NCI-H446 treated with DMSO at 0.1 percent for 48 hours (cell line): ENCODE results near the gene KLF16.
"Not testable (repeated sequence)": the region's sequence is repeated elsewhere in the genome, so short reads cannot be mapped to it uniquely, and the experiment has no call there.

Experiments used
- DNase-seq: peaks from one replicate; lab custom pipeline; 2025; lab: John Stamatoyannopoulos, UW

Gene KLF16

DNA sequence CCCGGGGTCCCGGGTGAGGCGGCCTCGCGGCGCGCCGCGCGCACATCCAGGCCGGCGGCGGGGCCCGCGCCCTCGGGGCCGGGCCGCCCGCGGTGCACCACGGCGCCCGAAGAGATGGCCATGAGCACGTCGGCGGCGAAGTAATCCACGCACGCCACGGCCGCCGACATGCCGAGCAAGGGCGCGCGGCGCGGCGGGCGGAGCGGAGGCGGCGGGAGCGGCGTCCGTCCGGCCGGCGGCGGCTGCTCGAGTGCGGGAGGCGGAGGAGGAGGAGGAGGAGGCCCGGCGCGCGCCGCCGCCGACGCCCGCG is at the start of gene KLF16:
Gene KLF16, minus strand, starts transcription at position 252 of the 310 bp plus-strand sequence. Its CDS starts 82 bp downstream, at position 170.
- no peak for DNase-seq

DNA sequence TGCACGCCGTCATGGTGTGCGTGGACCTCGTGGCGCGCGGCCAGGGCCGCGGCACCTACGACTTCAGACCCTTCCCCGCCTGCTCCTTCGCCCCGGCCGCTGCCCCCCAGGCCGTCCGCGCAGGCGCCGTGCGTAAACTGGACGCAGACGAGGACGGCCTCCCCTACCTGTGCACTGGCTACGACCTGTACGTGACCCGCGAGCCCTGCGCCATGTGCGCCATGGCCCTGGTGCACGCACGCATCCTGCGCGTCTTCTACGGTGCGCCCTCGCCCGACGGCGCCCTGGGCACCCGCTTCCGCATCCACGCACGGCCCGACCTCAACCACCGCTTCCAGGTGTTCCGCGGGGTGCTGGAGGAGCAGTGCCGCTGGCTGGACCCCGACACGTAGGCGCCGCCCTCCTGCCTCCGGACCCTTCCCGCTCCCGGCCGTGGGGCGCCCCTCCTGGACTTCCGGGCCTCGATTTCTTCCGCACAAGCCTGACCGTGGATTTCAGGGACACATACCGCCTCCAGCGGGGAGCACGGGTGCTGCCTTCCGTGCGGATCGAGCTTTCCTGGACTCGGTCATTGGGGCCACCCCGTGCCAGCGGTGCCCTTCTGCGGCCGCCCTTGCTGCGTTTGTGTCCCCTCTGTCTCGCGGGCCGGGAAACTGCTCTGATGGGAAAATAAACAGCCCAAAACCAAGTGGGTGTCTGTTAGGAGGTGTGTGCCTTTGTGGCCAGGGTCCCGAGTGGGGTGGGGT is 49.6 kb upstream of the KLF16 start:
- no peak for DNase-seq

DNA sequence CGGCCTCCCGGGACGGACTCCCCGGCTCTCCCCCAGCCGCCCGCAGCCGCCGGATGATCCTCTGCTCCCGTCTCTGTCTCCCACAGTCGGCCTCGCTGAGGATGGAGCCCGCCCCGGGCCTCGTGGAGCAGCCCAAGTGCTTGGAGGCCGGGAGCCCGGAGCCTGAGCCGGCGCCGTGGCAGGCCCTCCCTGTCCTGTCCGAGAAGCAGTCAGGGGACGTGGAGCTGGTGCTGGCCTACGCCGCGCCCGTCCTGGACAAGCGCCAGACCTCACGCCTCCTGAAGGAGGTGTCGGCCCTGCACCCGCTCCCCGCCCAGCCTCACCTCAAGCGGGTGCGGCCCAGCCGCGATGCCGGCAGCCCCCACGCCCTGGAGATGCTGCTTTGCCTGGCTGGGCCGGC is 48.6 kb upstream of the KLF16 start:
- DNase-seq: no peak

DNA sequence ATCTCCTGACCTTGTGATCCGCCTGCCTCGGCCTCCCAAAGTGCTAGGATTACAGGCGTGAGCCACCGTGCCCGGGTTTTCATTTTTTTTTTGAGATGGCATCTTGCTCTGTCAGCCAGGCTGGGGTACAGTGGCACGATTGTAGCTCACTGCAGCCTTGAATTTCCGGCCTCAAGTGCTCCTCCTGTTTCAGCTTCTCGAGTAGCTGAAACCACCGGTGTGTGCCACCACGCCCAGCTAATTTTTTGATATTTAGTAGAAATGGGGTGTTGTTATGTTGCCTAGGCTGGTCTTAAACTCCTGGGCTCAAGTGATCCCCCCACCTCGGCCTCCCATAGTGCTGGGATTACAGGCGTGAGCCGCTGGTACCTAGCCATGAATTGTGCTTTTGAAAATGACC is 47.7 kb upstream of the KLF16 start:
- no peak for DNase-seq

DNA sequence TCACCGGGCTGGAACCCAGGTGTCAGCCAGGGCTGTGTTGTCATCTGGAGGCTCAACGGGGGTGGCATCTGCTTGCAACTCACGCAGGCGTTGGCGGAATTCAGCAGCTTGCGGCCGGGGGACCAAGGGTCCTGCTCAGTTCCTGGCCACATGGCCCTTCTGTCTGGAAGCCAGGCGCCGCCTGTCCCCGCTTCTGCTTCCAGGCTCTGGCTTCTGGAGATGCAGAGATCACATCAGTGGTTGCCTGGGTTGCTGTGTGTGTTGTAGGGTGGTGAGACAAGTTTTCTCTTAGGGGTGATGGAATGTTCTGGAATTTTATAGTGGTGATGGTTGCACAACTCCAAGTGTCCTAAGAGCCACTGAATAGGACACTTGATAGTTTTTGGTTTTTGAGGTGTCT is 46.8 kb upstream of the KLF16 start:
- no peak for DNase-seq

DNA sequence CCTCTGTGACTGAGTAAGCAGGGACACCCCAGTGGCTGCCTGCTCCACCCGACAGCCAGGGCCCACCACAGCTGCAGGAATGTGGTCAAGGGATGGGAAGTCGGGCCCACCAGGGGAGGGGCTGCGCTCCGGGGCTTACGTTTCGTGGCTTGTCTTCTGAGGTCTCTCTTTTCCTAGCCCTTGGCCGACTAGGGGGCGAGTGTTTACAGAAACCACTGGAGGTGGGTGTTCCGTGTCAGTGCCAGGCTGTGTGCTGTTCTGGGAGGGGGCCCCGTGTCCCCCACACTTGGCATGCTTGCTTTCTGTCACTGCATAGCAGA is 46.3 kb upstream of the KLF16 start:
- no peak for DNase-seq

DNA sequence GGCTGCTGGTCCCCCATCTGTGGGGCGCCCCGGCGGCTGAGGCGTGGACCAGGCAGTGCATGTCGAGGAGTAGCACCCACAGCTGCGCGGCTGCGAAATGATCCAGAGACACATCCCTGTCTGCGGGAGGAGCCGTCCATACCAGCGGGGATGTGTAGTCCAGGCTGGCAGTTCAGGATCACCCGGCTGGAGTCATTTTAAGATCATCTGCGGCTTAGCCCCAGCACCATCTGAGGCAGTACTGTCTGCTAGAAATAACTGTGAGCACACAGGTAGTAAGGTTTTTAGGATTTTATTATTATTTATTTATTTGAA is 44.9 kb upstream of the KLF16 start:
- no peak for DNase-seq

DNA sequence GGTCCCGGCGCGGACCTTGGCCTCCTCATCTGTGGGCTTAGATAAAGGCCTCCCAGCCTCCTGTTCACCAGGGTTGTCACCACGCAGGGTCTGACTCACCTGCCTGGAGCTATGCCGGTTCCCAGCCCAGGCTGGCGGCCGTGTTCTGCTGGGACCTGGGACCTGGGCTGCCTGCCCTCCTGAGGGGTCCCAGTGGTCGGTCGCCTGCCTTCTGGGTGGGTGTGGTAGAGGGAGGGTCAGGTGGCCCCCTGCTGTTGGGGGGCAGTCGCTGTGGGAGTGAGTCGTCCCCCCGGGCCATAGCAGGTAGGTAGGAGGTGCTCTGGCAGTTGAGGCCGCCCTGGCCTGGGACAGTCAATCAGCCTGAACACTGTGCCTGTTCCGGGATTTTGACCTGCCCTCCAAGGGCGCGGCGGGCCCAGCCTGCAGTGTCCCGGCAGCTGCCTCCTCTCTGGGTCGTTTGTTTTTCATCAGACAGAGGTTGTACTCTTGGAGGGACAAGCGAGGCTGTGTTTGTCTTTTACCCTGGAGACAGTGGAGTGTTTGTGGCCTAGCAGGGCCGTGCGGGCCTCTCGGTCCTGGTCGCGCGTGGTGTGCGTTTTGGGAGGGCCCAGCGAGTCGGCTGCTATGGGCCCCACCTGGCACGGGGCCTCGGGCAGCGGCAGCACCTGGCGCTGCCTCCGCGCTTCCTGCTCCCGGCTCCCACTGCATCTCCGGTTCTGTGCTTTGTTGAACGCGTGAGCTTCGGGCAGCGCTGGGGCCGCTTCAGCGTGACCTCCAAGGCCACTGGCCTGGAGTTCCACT is 44.4 kb upstream of the KLF16 start:
- no peak for DNase-seq

DNA sequence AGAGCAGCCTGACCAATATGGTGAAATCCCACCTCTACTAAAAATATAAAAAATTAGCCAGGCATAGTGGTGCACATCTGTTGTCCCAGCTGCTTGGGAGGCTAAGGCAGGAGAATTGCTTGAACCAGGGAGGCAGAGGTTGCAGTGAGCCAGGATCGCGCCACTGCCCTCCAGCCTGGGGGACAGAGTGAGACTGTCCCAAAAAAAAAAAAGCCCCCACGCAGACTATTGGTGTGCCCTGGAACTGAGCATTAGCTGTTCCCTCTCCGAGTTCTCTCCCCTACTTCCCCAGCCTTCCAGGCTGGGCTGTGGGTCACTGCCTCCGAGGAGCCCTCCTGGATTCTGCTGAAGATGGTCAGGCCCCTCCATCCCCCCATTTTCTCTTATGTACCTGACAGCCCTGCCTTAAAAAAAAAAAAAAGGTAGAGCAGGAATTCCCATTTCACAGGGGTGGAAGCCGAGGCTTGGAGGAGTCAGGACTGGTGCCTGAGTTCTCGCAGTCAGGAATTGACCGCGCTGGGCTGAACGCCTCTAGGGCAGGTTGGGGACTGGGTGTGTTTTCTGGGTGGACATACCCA is 43.7 kb upstream of the KLF16 start:
- no peak for DNase-seq

DNA sequence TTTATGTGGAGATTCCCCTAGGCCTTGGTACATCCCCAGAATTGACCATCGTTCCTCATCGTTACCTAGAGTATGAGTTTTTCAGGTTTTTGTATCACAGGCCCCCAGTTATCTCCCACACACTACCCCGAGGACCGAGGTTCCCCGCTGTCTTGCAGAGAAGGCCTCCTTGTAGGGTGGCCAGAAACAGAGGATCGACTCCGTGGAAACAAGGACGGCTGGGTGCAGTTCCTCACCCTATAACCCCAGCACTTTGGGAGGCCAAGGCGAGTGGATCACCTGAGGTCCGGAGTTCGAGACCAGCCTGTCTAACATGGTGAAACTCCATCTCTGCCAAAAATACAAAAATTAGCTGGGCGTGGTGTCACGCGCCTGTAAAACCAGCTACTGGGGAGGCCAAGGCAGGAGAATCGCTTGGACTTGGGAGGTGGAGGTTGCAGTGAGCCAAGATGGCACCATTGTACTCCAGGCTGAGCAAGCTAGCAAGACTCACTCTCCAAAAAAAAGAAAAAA is 42.5 kb upstream of the KLF16 start:
- no peak for DNase-seq

DNA sequence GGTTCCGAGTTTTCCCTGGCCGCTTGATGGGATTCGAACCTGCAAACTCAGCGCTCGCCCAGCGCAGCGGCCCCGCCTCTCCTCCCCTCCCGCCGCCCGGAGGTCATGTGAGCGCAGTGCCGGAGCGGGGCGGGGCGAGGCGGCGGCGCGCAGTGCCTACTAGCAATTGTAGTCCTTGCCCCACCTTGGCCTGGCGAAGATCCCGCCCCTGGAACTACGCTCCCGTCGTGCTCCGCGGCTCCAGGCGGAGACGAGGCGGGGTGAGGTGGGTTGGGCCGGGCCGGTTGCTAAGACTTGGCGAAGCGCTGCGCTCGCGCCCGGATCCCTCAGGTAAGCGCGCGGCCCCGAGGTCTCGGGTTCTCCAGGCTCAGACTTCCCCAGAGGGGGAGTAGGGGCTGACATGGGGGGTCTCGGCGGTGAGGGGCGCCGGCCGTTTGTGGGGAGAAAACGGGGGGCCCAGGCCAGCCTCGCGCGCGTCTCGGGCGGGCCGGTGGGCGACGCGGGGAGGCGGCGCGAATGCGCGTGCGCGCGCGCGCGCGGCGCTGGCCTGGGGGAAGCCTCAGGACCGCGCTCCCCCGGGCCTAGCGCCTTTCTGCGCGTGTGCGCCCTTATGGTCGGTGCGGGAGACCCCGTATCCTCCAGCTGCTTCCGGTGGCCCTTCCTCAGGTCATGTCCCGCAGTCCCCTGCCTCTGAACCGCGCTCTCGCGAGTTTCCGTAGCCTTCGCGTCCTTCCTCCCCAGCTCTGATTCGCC is 41.9 kb upstream of the KLF16 start, which contains the start of the genes ADAT3 and SCAMP4:
Gene ADAT3, plus strand, starts transcription at position 290 of the 753 bp plus-strand sequence. CDS start 6,649 bp downstream, outside the sequence.
Gene SCAMP4, plus strand, starts transcription at position 290 of the 753 bp plus-strand sequence. CDS start 9,621 bp downstream, outside the sequence.
- peak; percentile 98 for DNase-seq

DNA sequence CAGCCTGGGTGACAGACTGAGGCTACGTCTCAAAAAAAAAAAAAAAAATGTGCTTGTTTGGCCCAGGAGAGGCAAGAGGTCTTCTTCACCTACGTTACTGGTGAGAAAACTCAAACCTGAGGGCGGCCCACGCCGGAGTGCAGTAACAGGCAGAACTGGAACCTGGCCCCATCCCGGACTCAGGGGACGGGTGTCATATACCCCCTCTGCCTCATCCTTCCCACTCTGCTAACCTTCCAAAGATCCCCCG is 41.4 kb upstream of the KLF16 start:
- no peak for DNase-seq

DNA sequence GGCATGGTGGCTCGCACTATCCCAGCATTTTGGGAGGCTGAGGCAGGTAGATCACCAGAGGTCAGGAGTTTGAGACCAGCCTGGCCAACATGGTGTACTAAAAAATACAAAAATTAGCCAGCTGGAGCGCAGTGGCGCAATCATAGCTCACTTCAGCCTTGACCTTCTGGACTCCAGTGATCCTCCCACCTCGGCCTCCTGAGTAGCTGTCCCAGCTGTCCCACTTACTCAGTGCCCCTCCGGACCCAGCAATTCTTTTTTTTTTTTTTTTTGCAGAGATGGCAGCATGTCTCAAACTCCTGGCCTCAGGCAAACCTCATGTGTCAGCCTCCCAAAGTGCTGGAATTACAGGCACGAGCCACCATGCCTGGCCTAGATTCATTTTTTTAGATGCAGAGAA is 39.5 kb upstream of the KLF16 start:
- no peak for DNase-seq

DNA sequence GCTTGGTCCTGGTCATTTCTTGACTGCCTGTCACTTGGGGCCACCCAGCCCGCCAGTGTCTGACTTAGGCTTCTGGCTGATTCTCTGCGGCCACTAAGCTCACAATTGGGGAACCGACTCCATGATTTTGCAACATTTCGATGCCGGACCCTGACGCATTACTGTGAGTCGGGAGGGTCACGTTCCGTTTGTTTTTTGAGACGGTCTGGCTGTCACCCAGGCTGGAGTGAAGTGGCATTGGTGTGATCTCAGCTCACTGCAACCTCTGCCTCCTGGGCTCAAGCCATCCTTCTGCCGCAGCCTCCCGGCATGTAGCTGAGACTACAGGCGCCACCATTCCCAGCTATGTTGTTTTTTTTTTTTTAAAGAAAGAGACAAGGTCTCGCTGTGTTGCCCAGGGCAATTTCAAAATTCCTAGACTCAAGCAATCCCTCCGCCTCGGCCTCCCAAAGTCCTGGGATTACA is 38.6 kb upstream of the KLF16 start:
- DNase-seq: no peak

DNA sequence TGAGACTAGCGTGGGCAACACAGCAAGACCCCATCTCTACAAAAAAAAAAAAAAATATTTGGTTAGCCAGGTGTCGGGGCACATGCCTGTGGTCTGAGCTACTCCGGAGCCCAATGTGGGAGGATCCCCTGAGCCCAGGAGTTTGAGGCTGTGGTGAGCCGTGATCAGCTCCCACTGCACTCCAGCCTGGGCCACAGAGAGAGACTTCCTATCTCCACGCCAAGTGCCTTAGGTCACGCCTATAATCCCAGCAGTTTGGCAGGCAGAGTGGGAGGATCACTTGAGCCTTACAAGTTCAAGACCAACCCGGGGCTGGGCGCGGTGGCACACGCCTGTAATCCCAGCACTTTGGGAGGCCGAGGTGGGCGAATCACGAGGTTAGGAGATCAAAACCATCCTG is 33.1 kb upstream of the KLF16 start:
- no peak for DNase-seq

DNA sequence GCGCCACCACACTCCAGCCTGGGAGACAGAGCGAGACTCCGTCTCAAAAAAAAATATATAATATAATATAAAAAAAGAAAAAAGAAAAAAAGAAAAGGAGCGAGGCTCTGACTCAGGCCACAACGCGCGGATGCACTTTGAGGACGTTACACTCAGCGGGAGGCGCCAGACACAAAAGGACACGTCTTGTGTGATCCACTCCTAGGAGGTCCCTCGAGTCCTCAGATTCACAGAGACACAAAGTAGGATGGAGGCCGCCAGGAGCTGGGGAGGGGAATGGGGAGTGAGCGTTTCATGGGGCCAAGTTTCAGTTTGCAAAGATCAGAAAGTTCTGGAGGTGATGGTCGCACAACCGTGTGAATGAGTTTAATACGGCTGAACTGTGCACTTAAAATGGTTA is 30.4 kb upstream of the KLF16 start:
- DNase-seq: no peak

DNA sequence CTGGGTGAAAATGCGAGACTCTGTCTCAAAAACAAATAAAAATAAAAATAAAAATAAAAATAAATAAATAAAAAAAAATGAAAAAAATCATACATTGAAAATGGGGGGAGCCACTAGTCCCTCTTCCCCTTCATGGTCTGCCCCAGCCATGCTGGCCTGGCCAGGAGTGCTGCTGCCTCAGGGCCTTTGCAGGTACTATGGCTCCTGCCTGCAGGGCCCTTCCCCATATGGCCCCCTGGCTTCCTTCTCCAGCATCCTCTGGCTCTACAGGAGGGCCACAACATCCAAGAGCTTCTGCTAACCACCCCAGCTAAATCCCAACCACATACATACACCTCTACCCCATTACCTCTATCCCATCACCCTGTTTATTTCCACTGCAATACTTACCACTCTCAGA is 26.5 kb upstream of the KLF16 start:
- DNase-seq: no peak

DNA sequence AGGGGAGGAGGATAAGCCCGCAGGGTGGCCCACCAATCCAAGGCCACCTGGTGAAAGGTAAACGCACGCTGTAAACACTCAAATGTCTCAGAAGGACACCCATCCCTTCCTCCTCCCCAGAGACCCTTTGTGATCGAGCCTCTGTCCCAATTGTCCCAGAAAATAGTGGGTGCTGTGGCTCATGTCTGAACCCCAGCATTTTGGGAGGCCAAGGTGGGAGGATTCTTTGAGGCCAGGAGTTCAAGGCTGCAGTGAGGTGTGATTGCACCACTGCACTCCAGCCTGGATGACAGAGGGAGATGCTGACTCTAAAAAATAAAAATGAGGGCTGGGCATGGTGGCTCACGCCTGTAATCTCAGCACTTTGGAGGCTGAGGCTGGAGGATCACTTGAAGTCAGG is 25.0 kb upstream of the KLF16 start:
- no peak for DNase-seq

DNA sequence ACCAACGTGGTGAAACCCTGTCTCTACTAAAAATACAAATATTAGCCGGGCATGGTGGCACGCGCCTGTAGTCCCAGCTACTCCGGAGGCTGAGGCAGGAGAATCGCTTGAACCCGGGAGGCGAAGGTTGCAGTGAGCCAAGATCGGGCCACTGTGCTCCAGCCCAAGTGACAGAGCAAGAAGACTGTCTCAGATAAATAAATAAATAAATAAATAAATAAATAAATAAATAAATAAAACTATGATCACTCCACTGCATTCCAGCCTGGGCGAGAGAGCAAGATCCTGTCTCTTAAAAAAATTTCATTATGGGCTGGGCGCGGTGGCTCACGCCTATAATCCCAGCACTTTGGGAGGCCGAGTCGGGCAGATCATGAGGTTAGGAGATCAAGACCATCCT is 23.0 kb upstream of the KLF16 start:
- DNase-seq: not testable (repeated sequence)

DNA sequence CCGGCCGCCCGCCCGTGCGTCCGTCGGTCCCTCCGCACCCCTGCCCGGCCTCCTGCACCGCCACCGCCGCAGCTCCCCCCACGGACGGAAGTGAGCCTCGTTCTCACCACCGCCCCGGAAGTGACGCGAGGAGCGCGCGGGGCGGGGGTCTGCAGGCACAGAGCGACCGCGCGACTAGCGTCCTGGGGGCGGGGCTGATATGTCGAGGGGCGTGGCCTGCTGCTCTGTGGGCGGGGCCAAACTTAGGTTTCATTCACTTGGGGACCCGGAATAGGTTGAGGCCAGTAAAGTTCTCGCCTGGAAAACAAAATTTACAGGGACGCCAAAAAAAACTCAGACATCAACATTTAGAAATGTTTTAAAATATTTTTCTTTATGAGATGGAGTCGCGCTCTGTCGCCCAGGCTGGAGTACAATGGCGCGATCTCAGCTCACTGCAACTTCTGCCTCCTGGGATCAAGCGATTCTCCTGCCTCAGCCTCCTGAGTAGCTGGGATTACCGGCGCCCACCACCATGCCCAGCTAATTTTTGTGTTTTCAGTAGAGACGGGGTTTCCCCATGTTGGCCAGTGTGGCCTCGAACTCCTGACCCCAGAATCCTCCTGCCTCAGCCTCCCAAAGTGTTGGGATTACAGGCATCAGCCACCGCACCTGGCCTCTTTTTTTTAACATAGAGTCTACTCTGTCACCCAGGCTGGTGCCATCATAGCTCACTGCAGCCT is 22.2 kb upstream of the KLF16 start, which contains the start of gene ABHD17A:
Gene ABHD17A, minus strand, starts transcription at position 99 of the 722 bp plus-strand sequence. CDS start 3,930 bp downstream, outside the sequence.
- peak; percentile 77 for DNase-seq

DNA sequence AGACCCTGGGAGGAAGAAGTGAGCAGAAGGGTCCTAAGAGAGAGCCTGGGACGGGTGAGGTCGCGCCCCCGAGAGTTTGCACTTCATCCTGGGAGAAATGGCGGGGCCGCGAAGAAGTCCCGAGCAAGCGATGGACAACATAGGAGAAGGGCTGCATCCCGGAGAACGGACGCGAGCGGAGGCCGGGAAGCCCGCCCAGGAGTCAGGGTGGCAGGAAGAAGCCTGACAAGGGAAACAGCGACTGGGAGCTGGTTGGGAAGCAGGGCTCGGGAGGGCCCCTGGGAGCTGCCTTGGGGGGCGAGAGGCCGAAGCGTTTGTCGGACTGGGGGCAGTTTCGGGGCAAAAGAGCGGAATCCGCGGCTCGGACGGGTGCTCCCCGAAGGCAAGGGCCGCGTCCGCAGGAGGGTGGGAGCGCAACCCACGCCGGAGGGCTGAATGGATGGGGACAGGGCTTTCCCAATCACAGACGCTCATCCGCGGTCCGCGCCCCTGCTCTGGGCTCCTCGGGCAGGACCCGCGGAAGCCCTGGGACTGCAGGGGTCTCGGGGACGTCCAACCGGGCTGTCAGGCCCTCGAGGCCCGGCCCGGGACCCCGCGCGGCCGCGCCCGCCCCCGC is 21.4 kb upstream of the KLF16 start:
- DNase-seq: no peak
